ENCODE data around the gene HSBP1L1. TPM values are rescaled to one million over a fixed set of nuclear protein-coding genes. Genes with fewer than 3 reads are reported as not detected.
A peak's percentile ranks its signal among the peaks of the same experiment; 100 is the strongest.
"Not testable (repeated sequence)": the region's sequence is repeated elsewhere in the genome, so short reads cannot be mapped to it uniquely, and the experiment has no call there.

The HSBP1L1 gene
- total RNA-seq, 4 donors from 2014 or later = 34.7 to 77.3 (median 62.2) TPM

GRCh38 chr18:79952996-79953559 is 11.4 kb upstream of the HSBP1L1 start:
- TF ChIP-seq POLR2A (IDR thresholded peaks at IDR 0.05) = no peak

DNA sequence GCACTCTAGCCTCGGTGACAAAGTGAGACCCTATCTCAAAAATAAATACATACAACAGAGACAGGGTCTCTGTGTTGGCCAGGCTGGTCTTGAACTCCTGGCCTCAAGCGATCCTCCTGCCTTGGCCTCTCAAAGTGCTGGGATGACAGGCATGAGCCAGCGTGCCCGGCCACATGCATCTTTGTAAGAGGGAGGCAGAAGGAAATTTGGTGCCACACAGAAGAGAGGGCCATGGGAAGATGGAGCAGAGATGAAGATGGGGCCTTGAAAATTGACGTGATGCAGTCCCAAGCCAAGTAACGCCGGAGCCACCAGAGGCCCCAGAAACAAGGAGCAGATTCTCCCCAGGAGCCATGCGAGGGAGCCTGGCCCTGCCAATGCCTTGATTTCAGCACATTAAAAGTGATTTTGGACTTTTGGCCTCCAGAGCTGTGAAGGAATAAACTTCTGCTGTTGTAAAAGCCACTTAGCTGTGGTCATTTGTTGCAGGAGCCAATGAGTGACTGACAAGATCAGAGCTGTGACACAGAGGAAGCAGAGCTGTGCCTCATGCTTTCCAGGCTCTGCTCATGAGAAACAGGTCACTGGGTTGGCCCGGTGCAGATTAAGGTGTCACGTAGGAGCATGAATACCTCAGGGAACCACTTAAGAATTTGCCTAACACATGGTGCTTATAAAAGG is 10.3 kb upstream of the HSBP1L1 start:
- intact Hi-C loops (cut with DNase I; ENCODE audit: low total_unique reads) = no loop called here
- DNase-seq (ENCODE audit: low spot score in 2 of 2) = peak in 1 of 2 donors; percentile 79
- H3K4me3 ChIP-seq (ENCODE audit: low read depth, poor library complexity, severe bottlenecking) = no peak overlapping the region
- WGBS, 2 donors = 83 to 85% methylated on average over 9 to 10 of the region's 10 CpGs
- TF ChIP-seq POLR2A (IDR thresholded peaks at IDR 0.05) = no peak
- TF ChIP-seq CTCF (IDR thresholded peaks at IDR 0.05) = no peak

More at GRCh38 chr18:79952996-79953559, 11.4 kb upstream of the HSBP1L1 start:
- intact Hi-C loops (cut with DNase I; ENCODE audit: low total_unique reads) = no loop called here
- peak in 1 of 2 donors; percentile 83 for DNase-seq (ENCODE audit: low spot score in 2 of 2)
- H3K4me3 ChIP-seq (ENCODE audit: low read depth, poor library complexity, severe bottlenecking) = no peak overlapping the region
- 89 to 91% methylated on average over 11 to 24 of the region's 24 CpGs for WGBS, 2 donors

GRCh38 chr18:79954791-79955190 is 9.7 kb upstream of the HSBP1L1 start:
- TF ChIP-seq POLR2A (IDR thresholded peaks at IDR 0.05) (no peak), CTCF (IDR thresholded peaks at IDR 0.05) (no peak)
- intact Hi-C loops (cut with DNase I; ENCODE audit: low total_unique reads) = no loop called here
- DNase-seq (ENCODE audit: low spot score in 2 of 2) = peak in 1 of 2 donors; percentile 85
- no peak overlapping the region for H3K4me3 ChIP-seq (ENCODE audit: low read depth, poor library complexity, severe bottlenecking)
- 83 to 89% methylated on average over 5 of the region's 5 CpGs for WGBS, 2 donors

GRCh38 chr18:79955302-79956075 is 9.0 kb upstream of the HSBP1L1 start:
- intact Hi-C loops (cut with DNase I; ENCODE audit: low total_unique reads) = no loop called here
- peak in 1 of 2 donors; percentile 83 for DNase-seq (ENCODE audit: low spot score in 2 of 2)
- TF ChIP-seq CTCF (IDR thresholded peaks at IDR 0.05) (no peak), POLR2A (IDR thresholded peaks at IDR 0.05) (no peak)
- 79 to 80% methylated on average over 12 of the region's 12 CpGs for WGBS, 2 donors
- no peak overlapping the region for H3K4me3 ChIP-seq (ENCODE audit: low read depth, poor library complexity, severe bottlenecking)

DNA sequence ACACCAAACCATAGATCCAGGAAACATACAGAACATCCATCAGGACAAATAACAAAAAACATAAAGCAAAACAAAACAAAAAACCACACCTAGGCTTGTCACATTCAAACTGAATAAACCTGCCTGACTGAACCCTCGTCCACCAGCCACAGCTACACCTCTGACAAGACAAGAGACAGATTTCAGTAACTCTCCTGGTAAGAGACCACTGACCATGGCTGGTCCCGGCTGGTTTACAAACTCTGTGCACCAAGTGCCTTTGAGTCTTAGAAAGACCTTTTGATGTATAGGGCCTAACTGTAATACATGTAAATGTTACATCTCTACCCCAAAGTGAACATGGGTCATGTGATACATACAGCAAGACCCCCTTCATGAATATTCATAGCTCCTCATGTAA is 8.2 kb upstream of the HSBP1L1 start:
- TF ChIP-seq CTCF (IDR thresholded peaks at IDR 0.05) = no peak
- TF ChIP-seq POLR2A (IDR thresholded peaks at IDR 0.05) = no peak
- H3K4me3 ChIP-seq (ENCODE audit: low read depth, poor library complexity, severe bottlenecking) = no peak overlapping the region
- peak in 1 of 2 donors; percentile 81 for DNase-seq (ENCODE audit: low spot score in 2 of 2)
- intact Hi-C loops (cut with DNase I; ENCODE audit: low total_unique reads) = no loop called here
- 77 to 78% methylated on average over 2 of the region's 2 CpGs for WGBS, 2 donors

- intact Hi-C loops (cut with DNase I; ENCODE audit: low total_unique reads) = no loop called here
- WGBS, 2 donors = 95 to 98% methylated on average over 2 of the region's 2 CpGs
- no peak for DNase-seq (ENCODE audit: low spot score in 2 of 2)
- no peak overlapping the region for H3K4me3 ChIP-seq (ENCODE audit: low read depth, poor library complexity, severe bottlenecking)
- TF ChIP-seq POLR2A (IDR thresholded peaks at IDR 0.05) (no peak), CTCF (IDR thresholded peaks at IDR 0.05) (no peak)
Observed at GRCh38 chr18:79958981-79959380, 5.5 kb upstream of the HSBP1L1 start.

DNA sequence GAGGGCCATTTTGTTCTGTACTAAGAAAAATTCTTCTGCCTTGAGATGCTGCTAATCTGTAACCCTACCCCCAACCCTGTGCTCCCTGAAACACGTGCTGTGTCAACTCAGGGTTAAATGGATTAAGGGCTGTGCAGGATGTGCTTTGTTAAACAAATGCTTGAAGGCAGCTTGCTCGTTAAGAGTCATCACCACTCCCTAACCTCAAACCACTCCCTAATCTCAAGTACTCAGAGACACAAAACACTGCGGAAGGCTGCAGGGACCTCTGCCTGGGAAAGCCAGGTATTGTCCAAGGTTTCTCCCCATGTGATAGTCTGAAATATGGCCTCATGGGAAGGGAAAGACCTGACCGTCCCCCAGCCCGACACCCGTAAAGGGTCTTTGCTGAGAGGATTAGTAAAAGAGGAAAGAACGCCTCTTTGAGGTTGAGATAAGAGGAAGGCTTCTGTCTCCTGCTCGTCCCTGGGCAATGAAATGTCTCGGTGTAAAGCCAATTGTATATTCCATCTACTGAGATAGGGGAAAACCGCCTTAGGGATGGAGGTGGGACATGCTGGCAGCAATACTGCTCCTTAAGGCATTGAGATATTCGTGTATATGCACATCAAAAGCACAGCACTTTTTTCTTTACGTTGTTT is 4.2 kb upstream of the HSBP1L1 start:
- intact Hi-C loops (cut with DNase I; ENCODE audit: low total_unique reads); H3K4me3 ChIP-seq (ENCODE audit: low read depth, poor library complexity, severe bottlenecking); DNase-seq (ENCODE audit: low spot score in 2 of 2): not testable (repeated sequence)
- WGBS, 2 donors = 12 to 15% methylated on average over 12 of the region's 12 CpGs
